ENCODE data around the gene ROBO2.

ROBO2 gene

DNA sequence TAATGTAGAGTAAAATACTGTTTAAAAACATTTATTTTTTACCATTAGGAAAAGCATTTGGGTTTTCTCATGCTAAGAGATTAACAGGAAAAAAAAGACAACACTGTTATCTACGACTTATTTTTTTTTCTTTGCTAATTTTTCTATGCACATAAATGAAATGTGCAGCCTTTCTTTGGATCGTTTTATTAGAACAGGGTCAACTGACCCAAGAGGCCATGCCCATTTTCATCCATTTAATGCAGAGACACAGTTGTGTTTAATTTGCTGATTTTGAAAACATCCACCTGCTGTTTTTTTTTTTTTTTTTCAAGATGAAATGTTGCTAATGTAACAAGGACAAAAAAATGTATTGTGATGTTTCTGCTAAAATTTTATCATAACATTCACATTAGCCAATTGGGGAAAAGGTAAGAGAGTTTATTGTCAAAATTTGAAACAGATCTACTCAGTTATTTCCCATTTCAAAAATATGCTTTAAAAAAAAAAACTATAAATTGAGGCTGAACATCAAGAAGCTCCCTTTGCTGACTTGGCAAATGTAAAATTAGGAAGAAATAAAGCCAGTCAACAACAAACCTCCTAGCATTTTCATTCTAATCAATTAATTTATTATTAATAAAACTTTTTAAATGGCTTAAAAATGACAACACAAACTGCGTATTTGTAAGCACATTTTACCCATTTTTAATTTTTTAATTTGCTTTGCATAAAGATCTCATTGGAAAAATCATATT is 485.2 kb downstream of the ROBO2 start:
- no peak for DNase-seq

DNA sequence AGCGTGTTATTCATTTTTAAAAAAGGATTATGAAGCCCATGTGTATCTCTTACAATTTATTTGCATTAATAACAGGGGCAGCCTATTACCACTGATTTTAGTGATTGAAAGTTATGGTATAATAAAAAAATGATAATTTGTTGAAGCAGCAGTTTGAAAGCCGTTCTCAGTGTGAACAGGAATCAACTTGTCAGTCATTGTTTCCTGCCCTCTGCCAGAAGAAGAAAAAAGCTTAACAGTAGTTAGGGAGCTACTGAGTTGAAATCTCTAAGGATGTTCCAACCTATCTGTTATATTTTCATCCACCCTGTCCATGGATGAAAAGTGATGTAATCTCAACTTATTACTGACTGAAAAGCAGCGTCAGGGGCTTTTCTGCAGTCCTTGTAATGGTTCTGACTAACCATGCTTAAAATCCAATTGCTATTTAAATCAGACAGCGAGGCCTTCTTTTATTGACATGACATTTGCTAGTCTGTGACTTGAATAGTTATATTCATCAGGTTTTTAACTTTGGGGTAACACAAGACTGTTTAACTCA is 486.7 kb downstream of the ROBO2 start:
- DNase-seq = no peak

GRCh38 chr3:77529522-77529921 is 489.6 kb downstream of the ROBO2 start:
- DNase-seq = no peak

DNA sequence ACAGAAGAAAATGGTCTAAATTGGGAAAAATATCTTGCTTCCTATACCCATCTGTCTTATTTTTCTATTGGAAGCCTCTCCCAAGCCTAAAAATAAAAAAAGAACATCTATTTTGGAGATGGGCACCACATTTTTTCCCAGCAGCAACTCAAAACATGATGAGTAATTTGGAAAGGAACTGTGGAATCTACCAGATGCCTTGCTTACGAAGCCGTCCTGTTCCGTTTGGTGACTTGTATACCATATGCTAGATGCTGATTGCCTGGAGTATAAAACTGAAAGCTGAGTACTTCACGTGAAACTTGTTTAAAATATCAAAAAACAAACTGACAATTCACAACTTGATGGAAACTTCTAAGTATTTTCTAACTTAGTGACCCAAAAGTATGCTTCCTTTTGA is 491.0 kb downstream of the ROBO2 start:
- no peak for DNase-seq

- no peak for DNase-seq
Observed at GRCh38 chr3:77535116-77535515, 495.2 kb downstream of the ROBO2 start.

GRCh38 chr3:77536038-77536775 is 496.3 kb downstream of the ROBO2 start:
- DNase-seq = no peak

DNA sequence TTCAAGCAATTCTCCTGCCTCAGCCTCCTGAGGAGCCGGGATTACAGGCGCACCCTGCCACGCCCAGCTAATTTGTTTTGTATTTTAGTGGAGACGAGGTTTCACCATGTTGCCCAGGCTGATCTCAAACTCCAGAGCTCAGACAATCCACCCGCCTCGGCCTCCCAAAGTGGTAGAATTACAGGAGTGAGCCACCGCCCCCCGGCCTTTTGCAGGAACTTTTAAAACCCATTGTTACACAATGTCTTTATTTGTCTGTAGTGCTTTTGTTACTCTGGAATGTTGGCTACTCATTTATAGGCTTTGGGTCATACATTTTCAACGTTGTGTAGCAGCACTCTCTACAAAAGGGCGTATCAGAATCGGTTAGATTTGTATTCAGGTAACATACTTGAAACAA is 499.1 kb downstream of the ROBO2 start:
- DNase-seq = no peak

GRCh38 chr3:77539677-77540076 is 499.8 kb downstream of the ROBO2 start:
- no peak for DNase-seq

- DNase-seq = no peak
Observed at GRCh38 chr3:77541203-77541922, 501.5 kb downstream of the ROBO2 start.

DNA sequence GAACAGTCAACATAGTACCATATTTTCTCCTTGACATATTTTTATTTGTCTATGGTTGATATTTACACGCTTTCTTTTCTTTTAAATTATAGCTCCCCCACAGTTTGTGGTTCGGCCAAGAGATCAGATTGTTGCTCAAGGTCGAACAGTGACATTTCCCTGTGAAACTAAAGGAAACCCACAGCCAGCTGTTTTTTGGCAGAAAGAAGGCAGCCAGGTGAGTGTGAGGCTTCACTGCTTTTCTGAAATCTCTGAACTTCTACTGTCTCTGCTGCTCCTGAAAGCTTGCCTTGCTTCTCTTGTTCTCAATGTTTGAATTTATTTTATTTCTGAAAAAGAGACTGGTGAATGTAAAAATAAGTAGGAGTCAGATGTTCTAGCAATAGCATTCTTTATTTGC is 506.3 kb downstream of the ROBO2 start:
- DNase-seq = no peak

GRCh38 chr3:77549034-77549433 is 509.1 kb downstream of the ROBO2 start:
- no peak for DNase-seq

DNA sequence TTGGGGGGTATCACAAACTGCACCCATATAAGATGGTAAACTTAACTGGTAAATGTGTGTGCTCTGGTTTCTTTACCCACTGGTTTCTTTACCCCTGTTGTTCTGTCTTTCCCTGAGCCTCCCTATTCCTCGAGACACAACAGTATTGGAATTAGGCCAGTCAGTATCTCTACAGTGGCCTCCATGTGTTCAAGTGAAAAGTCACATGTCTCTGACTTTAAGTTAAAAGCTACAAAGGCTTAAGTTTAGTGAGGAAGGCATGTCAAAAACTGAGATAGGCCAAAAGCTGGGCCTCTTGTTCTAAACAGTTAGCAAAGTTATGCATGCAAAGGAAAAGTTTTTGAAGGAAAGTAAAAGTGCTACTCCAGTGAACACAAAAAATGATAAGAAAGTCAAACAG is 513.3 kb downstream of the ROBO2 start:
- no peak for DNase-seq

DNA sequence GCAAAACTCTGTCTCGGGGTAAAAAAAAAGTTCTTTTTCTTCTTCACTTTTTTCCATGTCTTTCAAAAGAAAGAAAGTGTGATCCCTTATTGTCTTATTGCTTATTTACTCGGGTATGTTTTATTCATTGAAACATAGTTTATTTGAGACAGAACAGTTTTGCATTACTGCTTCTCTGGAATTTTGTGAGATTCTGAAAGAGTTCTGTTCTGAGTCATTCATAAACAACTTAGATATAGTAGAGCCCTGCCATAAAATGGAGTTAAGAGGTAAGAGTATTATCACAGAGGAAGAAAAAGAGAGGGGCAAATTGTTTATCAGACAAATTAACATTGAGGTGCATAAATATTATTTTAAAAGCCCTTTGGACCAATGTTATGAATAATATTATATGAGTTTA is 522.2 kb downstream of the ROBO2 start:
- no peak for DNase-seq

DNA sequence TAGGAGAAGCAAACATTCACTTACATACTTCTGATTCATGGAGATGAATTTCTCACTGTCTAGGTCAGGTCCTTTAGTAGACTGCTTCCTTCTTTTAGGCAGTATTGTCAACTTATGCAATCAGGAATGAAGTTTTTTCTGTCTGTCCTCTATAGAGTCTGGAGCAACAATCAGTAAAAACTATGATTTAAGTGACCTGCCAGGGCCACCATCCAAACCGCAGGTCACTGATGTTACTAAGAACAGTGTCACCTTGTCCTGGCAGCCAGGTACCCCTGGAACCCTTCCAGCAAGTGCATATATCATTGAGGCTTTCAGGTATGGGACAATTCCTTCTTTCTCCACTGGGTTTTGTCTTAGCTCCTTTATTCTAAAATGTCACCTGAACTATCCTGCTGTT is 523.1 kb downstream of the ROBO2 start:
- DNase-seq = no peak

DNA sequence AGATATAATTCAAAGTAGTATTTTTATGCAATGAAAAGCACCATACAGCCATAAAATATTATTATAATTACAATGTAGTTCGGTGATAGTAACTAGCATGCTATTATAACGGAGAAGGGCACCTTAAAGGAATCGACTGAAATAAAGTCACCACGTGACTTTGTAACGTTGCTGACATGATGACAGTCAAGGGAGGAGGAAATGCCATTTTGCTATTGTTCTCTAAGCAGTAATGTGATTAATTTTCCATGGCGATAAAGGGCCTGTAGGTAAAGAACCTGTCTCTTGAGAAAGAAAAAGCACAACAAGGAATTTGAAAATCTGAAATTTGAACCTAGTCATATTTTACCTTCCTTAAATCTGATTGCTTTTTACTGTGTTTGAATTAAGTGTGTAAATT is 526.2 kb downstream of the ROBO2 start:
- no peak for DNase-seq

DNA sequence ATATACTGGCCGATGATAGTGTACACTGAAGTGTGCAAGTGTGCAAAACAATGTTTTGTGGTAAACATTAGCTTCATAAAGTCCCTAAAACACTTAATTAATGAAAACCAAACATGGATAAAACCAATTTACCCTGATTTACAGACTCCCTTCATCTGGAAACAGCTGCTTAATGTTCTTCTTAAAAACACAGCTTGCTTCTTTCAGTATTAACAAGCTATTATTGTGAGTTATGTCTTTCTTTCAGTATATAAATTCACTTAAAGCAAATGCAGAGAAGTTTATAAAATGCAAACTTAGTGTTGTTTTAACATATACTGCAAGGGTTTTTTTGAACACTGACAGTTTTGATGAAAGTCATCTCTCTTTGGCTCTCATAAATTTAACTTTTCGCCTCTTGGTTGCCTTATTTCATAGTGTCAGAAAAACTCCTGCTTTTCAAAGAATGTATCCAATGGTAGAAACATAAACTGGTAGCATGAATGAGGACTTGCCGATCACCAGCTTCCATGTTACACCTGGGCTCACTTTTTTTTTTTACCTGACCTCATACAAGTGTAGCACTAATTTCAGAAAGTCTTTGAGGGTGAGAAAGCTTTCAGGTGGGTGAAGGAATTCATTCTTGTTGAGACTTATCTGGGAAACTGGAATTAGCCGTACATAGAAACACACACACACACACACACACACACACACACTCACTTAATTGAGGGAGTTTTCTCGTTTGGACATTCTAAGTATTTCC is 532.2 kb downstream of the ROBO2 start:
- no peak for DNase-seq

DNA sequence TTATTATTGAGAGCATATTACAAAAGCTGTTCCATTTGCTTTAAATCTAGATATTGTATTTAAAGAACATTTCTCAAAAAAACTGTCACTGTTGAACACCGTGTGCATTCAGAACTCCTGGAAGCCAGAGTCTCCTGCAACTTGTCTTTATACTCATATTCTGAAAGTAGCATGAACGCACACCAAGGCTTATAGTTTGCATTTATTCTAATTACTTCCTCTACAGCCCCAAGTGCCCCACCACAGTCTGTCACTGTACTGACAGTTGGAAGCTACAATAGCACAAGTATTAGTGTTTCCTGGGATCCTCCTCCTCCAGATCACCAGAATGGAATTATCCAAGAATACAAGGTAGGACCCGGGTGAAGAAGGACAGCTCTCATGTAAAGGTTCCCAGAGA is 537.4 kb downstream of the ROBO2 start:
- no peak for DNase-seq

GRCh38 chr3:77586216-77586615 is 546.3 kb downstream of the ROBO2 start:
- DNase-seq = no peak

GRCh38 chr3:77588863-77589262 is 549.0 kb downstream of the ROBO2 start:
- DNase-seq = no peak

DNA sequence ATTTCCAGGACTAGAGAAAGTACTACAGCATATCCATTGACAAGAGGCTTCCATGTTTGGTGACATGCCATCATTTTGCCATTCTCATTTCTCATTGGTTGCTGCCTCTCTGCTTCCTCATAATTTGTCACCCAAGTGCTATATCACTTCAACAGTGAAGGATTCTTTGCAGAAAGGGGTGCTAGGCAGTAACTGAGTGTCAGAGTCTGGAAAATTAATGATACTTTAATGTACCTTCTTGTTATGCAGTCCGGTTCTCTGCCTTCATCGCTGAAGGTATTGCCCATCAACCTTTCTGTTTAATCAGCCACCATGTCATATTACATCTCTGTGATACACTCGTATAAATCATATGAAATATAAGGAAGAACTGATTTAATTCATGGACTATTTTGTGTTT is 550.3 kb downstream of the ROBO2 start:
- DNase-seq = no peak

GRCh38 chr3:77595371-77595870 is 555.5 kb downstream of the ROBO2 start:
- DNase-seq = no peak

DNA sequence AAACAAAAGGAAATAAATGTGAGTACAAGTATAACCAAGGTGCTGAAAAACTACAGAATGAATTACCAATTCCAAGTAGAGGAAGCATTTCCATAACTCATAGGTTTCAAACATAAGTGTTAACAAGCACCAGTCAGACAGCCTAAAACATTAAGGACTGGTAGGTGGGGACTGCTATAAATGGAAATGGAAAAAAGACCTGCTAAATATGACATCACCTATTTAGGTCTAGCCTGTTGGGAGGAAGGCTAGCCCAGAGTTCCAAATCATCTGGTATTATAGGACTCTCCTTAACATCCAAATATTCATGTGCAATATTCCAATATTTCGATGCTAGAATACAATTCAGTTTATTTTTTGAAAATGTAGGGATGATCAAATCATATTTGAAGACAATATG is 560.0 kb downstream of the ROBO2 start:
- DNase-seq = no peak

Measured in DMS79 (cell line).